Activated T-helper 1 cell treated with anti-CD3 and anti-CD28 coated beads, Interleukin-12 subunit alpha, Interleukin-12 subunit beta, Interleukin-2, Interleukin-4 antibody, amounts not matched to agents 30 ng/mL and 10 ng/mL and 1 ng/mL, durations not matched to agents 14 hours and 24 hours and 36 hours (primary cell): Measurements from ENCODE around the gene CORO6. TPM values are rescaled to one million over a fixed set of nuclear protein-coding genes. Genes with fewer than 3 reads are reported as not detected.
A peak's percentile ranks its signal among the peaks of the same experiment; 100 is the strongest.
"Not testable (repeated sequence)": the region's sequence is repeated elsewhere in the genome, so short reads cannot be mapped to it uniquely, and the experiment has no call there.

ENCODE experiments used
- DNase-seq: peaks from one replicate; pipeline ENCODE4 v3.0.0; 2021; ENCODE audit warnings: low spot score
- H3K27ac Mint-ChIP-seq: one replicate; pipeline ENCODE4 v1.8.0; 2021; ENCODE audit warnings: mild to moderate bottlenecking, mixed read lengths
- H3K27me3 Mint-ChIP-seq: one replicate; pipeline ENCODE4 v1.8.0; 2022; ENCODE audit warnings: mild to moderate bottlenecking, moderate library complexity, mixed read lengths; ENCODE audit not compliant: insufficient read depth
- H3K36me3 Mint-ChIP-seq: one replicate; pipeline ENCODE4 v1.8.0; 2021; ENCODE audit warnings: low read depth, mixed read lengths
- H3K4me1 Mint-ChIP-seq: one replicate; pipeline ENCODE4 v1.8.0; 2021; ENCODE audit warnings: low read depth, mixed read lengths
- H3K4me3 Mint-ChIP-seq: one replicate; pipeline ENCODE4 v1.8.0; 2021; ENCODE audit warnings: mild to moderate bottlenecking, moderate library complexity, mixed read lengths
- H3K9me3 Mint-ChIP-seq: one replicate; pipeline ENCODE4 v1.8.0; 2021; ENCODE audit warnings: mixed read lengths
- intact Hi-C: fragments of 100-400 bp; cut with micrococcal nuclease; formaldehyde crosslinking; loops from one replicate; pipeline ENCODE4 v1.15.1; 2024
- total RNA-seq: library from RNA; stranded (reverse); gene quantifications from 2 replicates; pipeline ENCODE4 v1.2.3, GENCODE V29; 2022

The CORO6 gene
- total RNA-seq, 1 donor from 2014 or later = 5.1 TPM

- H3K9me3 Mint-ChIP-seq, H3K4me3 Mint-ChIP-seq, H3K27ac Mint-ChIP-seq, intact Hi-C loops, DNase-seq, H3K4me1 Mint-ChIP-seq, H3K27me3 Mint-ChIP-seq: not testable (repeated sequence)
- peaks cover 28% of the 10 kb centered on the region for H3K36me3 Mint-ChIP-seq
Observed at GRCh38 chr17:29651913-29652312, 29.2 kb upstream of the CORO6 start.

GRCh38 chr17:29650396-29650795, 27.7 kb upstream of the CORO6 start:
- DNase-seq = no peak
- H3K27ac Mint-ChIP-seq = no peak overlapping the region

GRCh38 chr17:29649359-29649758, 26.6 kb upstream of the CORO6 start:
- intact Hi-C loops = no loop called here

More at GRCh38 chr17:29650396-29650795, 27.7 kb upstream of the CORO6 start:
- peaks cover 21% of the 10 kb centered on the region for H3K36me3 Mint-ChIP-seq
- H3K4me1 Mint-ChIP-seq = peaks cover 6% of the 10 kb centered on the region
- H3K4me3 Mint-ChIP-seq = no peak overlapping the region
- H3K27me3 Mint-ChIP-seq = no peaks in the 10 kb centered on the region
- intact Hi-C loops = no loop called here
- no peaks in the 10 kb centered on the region for H3K9me3 Mint-ChIP-seq

GRCh38 chr17:29648005-29648404, 25.3 kb upstream of the CORO6 start:
- H3K27me3 Mint-ChIP-seq = no peaks in the 10 kb centered on the region
- H3K4me1 Mint-ChIP-seq = peaks cover 12% of the 10 kb centered on the region
- intact Hi-C loops = no loop called here
- no peak overlapping the region for H3K27ac Mint-ChIP-seq
- no peak overlapping the region for H3K4me3 Mint-ChIP-seq
- no peaks in the 10 kb centered on the region for H3K9me3 Mint-ChIP-seq
- H3K36me3 Mint-ChIP-seq = peaks cover 22% of the 10 kb centered on the region
- no peak for DNase-seq

More at GRCh38 chr17:29649359-29649758, 26.6 kb upstream of the CORO6 start:
- peaks cover 23% of the 10 kb centered on the region for H3K36me3 Mint-ChIP-seq
- H3K27ac Mint-ChIP-seq = no peak overlapping the region
- H3K4me3 Mint-ChIP-seq = no peak overlapping the region
- peaks cover 12% of the 10 kb centered on the region for H3K4me1 Mint-ChIP-seq
- H3K9me3 Mint-ChIP-seq = no peaks in the 10 kb centered on the region
- H3K27me3 Mint-ChIP-seq = no peaks in the 10 kb centered on the region
- DNase-seq = no peak

GRCh38 chr17:29645515-29646051, 22.9 kb upstream of the CORO6 start:
- Mint-ChIP-seq H3K4me1 (peaks cover 15% of the 10 kb centered on the region), H3K4me3 (no peak overlapping the region), H3K27me3 (no peaks in the 10 kb centered on the region), H3K36me3 (peaks cover 20% of the 10 kb centered on the region), H3K27ac (peak overlapping the region; percentile 16), H3K9me3 (no peaks in the 10 kb centered on the region)
- DNase-seq = no peak
- intact Hi-C loops = no loop called here

- intact Hi-C loops = no loop called here
- Mint-ChIP-seq H3K4me3 (no peak overlapping the region), H3K9me3 (no peaks in the 10 kb centered on the region), H3K36me3 (peaks cover 13% of the 10 kb centered on the region), H3K27ac (no peak overlapping the region), H3K4me1 (peaks cover 30% of the 10 kb centered on the region), H3K27me3 (no peaks in the 10 kb centered on the region)
- DNase-seq = no peak
Observed at GRCh38 chr17:29643817-29644160, 21.1 kb upstream of the CORO6 start.

- DNase-seq = no peak
- H3K27ac Mint-ChIP-seq = no peak overlapping the region
- intact Hi-C loops = no loop called here
- no peaks in the 10 kb centered on the region for H3K9me3 Mint-ChIP-seq
- H3K36me3 Mint-ChIP-seq = peaks cover 7% of the 10 kb centered on the region
- H3K27me3 Mint-ChIP-seq = no peaks in the 10 kb centered on the region
- H3K4me3 Mint-ChIP-seq = no peak overlapping the region
- H3K4me1 Mint-ChIP-seq = peaks cover 32% of the 10 kb centered on the region
Observed at GRCh38 chr17:29642171-29642611, 19.5 kb upstream of the CORO6 start.

- Mint-ChIP-seq H3K4me3 (no peak overlapping the region), H3K27me3 (no peaks in the 10 kb centered on the region), H3K27ac (no peak overlapping the region), H3K36me3 (peaks cover 14% of the 10 kb centered on the region), H3K9me3 (no peaks in the 10 kb centered on the region), H3K4me1 (peaks cover 32% of the 10 kb centered on the region)
- intact Hi-C loops = no loop called here
- no peak for DNase-seq
Observed at GRCh38 chr17:29640981-29641642, 18.4 kb upstream of the CORO6 start.

GRCh38 chr17:29640413-29640812, 17.7 kb upstream of the CORO6 start:
- Mint-ChIP-seq H3K27ac (peak overlapping the region; percentile 36), H3K36me3 (peaks cover 15% of the 10 kb centered on the region), H3K4me1 (peaks cover 27% of the 10 kb centered on the region), H3K27me3 (no peaks in the 10 kb centered on the region), H3K4me3 (no peak overlapping the region), H3K9me3 (no peaks in the 10 kb centered on the region)
- DNase-seq = no peak
- intact Hi-C loops = no loop called here

- Mint-ChIP-seq H3K4me1 (peaks cover 23% of the 10 kb centered on the region), H3K36me3 (peaks cover 30% of the 10 kb centered on the region), H3K27ac (peak overlapping the region; percentile 24), H3K27me3 (no peaks in the 10 kb centered on the region), H3K4me3 (no peak overlapping the region), H3K9me3 (no peaks in the 10 kb centered on the region)
- DNase-seq = no peak
- intact Hi-C loops = loop anchor here (10.0 kb wide), 1 partner anchor 461 kb away; no protein-coding TSS in a partner anchor
Observed at GRCh38 chr17:29633886-29634285, 11.2 kb upstream of the CORO6 start.

- H3K4me1 Mint-ChIP-seq = peaks cover 30% of the 10 kb centered on the region
- no peak for DNase-seq
- H3K9me3 Mint-ChIP-seq = no peaks in the 10 kb centered on the region
- H3K36me3 Mint-ChIP-seq = peaks cover 28% of the 10 kb centered on the region
- intact Hi-C loops = loop anchor here (10.0 kb wide), 1 partner anchor 464 kb away; no protein-coding TSS in a partner anchor
- no peak overlapping the region for H3K4me3 Mint-ChIP-seq
- peak overlapping the region; percentile 24 for H3K27ac Mint-ChIP-seq
- no peaks in the 10 kb centered on the region for H3K27me3 Mint-ChIP-seq
Observed at GRCh38 chr17:29630630-29631193, 8.0 kb upstream of the CORO6 start.

GRCh38 chr17:29629839-29630238, 7.1 kb upstream of the CORO6 start:
- Mint-ChIP-seq H3K4me3 (no peak overlapping the region), H3K27me3 (no peaks in the 10 kb centered on the region), H3K36me3 (peaks cover 30% of the 10 kb centered on the region), H3K4me1 (peaks cover 38% of the 10 kb centered on the region), H3K27ac (no peak overlapping the region), H3K9me3 (no peaks in the 10 kb centered on the region)
- DNase-seq = no peak
- intact Hi-C loops = loop anchor here (10.0 kb wide), 1 partner anchor 465 kb away; no protein-coding TSS in a partner anchor

- no peaks in the 10 kb centered on the region for H3K9me3 Mint-ChIP-seq
- H3K27ac Mint-ChIP-seq = no peak overlapping the region
- intact Hi-C loops = no loop called here
- no peaks in the 10 kb centered on the region for H3K27me3 Mint-ChIP-seq
- H3K36me3 Mint-ChIP-seq = peaks cover 26% of the 10 kb centered on the region
- H3K4me1 Mint-ChIP-seq = peaks cover 45% of the 10 kb centered on the region
- DNase-seq = no peak
- H3K4me3 Mint-ChIP-seq = no peak overlapping the region
Observed at GRCh38 chr17:29628644-29629043, 5.9 kb upstream of the CORO6 start.
